ENCODE results near the gene IVL.

IVL gene

DNA sequence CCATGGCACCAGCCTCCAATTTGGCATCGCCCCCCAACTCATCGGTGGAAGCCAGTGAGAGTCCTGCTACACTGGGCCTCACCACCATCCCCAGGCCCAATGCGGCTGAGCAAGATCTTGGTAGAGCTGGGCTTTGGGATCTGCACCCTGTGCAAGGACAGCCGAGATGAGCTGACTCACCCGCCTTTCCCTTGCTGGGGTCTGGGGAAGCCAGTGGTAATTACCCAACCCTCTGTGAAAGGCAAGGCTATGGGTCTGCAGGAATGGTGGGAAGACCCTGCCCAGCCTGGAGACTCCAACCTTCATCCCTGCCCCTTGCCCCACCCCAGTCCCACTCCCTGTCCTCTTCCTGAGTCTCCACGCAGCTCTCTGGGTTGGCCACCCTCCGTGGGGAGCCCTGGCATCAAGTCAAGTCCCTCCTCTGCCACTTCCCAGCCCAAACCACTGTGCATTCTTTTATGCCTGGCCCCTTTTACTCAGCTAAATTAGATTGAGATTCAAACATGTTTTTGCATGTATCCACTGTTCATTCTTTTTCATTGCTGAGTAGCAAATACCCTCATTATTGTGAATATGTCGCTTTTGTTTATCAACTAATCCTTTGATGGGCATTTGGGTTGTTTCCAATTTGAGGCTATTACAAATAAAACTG lies 21.5 kb upstream of the IVL start:
- DNase-seq (ENCODE audit: low read depth in 1 of 2, low spot score in 1 of 2) = no peak

DNA sequence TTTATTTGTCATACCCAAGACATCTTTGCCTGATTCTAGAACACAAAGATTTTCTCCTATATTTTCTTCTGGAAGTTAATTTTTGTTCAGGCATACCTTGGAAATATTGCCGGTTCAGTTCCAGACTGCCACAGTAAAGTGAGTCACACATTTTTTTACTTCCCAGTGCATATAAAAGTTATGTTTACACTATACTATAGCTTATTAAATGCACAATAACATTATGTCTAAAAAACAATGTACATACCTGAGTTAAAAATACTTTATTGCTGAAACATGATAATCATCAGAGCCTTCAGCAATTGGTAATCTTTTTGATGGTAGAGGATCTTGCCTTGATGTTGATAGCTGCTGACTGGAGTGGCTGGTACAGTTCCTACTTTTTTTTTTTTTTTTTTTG lies 20.2 kb upstream of the IVL start:
- no peak for DNase-seq (ENCODE audit: low read depth in 1 of 2, low spot score in 1 of 2)

DNA sequence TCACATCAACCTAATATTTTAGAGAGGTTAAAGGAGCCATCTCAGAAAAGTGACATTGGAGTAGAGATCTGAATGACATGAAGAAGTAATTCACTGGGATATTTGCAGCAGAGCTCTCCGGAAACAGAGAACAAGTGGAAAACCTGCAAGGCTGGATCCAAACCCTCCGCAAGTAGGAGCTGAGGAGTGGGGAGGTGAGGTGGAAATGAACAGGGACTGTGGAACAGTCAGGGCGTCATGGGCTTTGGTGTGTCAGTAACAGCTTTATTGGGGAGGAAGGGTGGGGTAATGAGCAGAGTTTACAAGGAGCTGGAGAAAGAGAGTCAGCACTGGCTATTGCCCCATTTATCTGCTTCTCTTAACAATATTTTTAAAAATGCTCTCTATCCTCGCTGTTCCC lies 9.3 kb upstream of the IVL start:
- no peak for DNase-seq (ENCODE audit: low read depth in 1 of 2, low spot score in 1 of 2)

DNA sequence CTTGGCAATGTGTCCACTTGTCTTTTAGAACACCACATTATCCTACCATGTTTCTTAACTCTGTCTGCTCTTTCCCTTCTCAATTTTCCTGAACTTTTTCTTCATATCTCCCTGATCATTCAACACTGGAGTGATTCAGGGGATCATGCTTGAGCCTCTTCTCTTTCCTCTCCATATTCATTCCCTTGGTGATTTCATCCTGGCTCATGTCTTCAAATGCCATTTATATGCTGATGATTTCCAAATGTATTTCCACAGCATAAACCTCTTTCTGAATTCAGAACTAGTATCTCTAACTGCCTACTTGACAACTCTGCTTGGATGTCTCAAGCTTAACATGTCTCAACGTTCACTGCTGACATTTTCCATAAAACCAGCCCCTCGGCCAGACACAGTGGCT lies 8.5 kb upstream of the IVL start:
- no peak for DNase-seq (ENCODE audit: low read depth in 1 of 2, low spot score in 1 of 2)

DNA sequence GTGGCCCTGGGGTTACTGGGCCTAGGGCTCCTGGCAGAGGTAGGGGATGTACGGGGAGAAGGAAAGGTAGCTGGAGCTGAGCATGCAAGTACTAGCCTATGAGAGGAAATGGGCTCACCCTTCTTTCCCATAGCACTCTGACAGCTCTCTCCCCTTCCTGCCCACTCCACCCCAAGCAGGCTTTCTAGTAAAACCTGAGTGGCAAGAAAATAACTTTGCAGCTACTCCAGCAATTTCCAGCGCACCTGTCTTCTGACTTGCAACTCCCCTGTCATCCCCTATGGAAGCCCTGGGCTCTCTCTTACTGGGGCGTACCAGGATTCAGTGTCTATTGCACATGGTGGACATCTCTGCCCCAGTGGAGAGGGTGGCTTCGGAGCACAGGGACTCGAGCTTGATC lies 6.7 kb upstream of the IVL start:
- DNase-seq (ENCODE audit: low read depth in 1 of 2, low spot score in 1 of 2) = no peak

DNA sequence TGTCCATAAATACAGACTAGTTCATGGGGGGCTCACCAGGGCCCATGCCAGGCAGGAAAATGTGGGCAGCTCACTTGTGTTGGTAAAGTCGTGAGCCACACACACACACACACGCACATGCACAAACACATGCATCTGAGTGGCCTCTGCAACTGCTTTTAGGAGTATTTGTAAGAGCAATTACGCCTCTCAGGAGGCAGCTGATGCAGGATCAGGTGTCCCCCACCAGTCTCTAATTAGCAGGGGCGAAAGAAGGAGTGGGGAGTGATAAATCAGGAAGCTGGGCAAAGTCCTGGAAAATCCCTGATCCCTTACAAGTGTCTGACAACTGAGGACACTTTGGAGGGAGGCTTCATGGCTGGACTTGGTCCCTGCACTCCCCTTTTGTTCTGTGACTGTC lies 5.7 kb upstream of the IVL start:
- DNase-seq (ENCODE audit: low read depth in 1 of 2, low spot score in 1 of 2) = no peak

DNA sequence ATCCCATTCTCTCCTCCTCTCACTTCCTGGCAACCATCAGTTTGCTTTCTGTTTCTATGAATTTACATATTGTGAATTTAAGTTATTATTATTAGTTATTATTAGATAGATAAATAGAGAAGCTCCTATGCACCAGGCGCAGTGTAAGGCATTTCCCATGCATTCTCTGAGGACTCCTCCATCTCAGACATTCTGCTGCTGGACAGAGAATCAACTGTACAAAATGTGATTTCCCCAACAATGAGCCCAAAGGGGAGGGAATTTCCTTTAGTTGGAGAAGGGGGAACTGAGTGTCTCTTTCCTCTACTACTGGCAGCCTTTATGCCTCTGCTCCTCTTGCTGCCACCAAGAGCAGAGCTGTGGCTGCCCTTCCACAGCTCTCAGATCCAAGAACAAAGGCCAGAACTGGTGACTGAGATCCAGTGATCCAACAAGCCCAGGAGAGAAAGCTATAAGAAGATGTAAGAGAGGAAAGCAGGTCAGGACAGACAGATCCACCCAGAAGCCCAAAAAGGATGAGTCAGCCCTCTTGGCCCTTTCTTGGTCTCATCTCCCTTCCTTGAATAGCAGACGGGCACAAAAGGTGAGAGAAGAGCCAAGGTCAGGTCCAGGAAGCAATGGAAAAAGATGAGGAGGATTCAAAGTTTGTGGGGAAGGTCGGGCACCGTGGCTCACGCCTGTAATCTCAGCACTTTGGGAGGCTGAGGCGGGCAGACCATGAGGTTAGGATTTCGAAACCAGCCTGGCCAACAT lies 3.5 kb upstream of the IVL start:
- DNase-seq (ENCODE audit: low read depth in 1 of 2, low spot score in 1 of 2) = no peak

DNA sequence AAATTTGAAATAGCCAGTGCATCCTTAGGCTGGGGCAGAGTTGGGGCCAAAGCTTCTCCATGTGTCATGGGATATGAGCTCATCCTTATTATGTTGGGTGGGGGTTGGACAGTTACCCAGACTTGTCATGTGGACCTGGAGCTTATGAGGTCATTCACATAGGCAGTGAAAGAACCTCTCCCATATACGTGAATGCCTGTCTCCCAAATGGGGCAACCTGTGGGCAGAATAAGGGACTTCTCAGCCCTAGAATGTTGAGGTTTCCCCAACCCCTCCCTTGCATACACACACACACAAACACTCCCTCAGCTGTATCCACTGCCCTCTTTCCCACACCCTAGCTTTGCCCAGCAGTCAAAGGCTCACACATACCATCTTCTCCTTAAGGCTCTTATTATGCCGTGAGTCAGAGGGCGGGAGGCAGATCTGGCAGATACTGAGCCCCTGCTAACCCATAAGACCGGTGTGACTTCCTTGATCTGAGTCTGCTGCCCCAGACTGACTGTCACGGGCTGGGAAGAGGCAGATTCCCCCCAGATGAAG lies 2.3 kb upstream of the IVL start:
- DNase-seq (ENCODE audit: low read depth in 1 of 2, low spot score in 1 of 2) = no peak

DNA sequence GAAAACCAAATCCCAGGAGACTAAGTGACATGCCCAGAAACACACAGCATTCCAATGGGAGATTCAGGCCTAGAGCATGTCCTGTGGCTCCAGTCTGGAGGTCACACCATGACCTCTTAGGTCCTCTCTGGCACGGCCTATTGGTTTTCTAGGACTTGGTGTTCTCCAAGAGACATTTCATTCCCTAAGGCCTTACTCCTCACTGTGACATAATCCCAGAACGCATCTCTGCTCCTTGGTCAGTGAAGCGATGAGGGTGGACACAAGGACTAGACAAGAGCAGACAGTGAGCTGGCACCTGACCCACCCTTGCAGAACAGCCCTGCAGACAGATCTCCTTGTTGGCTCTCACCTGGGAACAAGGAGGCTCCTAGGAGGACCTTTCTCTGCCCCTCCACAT lies 860 bp downstream of the IVL start:
- no peak for DNase-seq (ENCODE audit: low read depth in 1 of 2, low spot score in 1 of 2)

DNA sequence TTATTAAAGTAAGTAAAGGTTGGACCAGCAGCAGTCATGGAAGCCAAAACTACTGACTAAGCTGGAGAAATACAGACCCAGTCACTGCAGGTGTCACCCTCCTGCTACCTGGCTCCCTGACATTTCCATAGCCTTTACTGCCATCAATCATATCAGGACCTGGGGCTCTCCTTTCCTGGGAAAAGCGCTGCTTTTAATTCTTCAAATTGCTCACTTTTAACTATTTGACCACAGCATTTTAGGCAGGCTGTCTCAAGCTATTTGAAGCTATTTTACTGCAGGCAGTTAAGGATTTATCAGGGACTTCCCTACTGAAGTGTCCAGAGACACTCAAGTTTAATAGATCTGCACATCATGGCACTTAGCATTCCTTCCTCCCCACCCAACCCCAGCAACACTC lies 4.1 kb downstream of the IVL start:
- no peak for DNase-seq (ENCODE audit: low read depth in 1 of 2, low spot score in 1 of 2)

DNA sequence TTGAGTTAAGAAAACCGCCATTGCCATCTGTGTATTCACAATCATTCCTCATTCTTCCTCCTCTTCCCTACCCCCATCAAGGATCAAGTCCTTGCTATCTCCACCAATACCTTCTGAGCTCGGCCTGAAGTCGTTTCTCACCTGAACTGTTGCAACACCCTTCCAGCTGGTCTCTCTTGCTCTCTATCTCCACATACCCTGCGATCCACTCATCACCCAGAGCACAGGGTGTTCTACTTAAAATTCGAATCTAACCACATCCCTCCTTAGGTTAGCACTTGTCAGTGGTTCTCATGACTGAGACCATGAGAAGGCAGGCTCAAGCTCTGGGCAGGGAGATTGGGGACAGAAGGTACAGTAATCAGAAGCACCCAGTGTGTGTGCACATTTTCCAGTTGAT lies 4.6 kb downstream of the IVL start:
- no peak for DNase-seq (ENCODE audit: low read depth in 1 of 2, low spot score in 1 of 2)

DNA sequence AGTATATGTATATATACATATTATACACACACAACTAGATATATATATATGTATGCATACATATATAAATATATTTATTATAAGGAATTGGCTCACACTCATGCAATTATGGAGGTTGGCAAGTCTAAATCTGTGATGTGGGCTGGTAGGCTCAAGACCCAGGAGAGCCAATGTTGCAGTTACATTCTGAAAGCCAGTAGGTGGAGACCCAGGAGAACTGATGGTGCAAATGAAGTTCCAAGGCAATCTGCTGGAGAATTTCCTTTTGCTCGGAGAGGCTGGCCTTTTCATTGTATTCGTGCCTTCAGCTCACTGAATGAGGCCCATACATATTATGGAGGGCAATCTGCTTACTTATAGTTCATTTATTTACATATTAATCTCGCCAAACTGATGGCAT lies 9.4 kb downstream of the IVL start:
- DNase-seq (ENCODE audit: low read depth in 1 of 2, low spot score in 1 of 2) = no peak

DNA sequence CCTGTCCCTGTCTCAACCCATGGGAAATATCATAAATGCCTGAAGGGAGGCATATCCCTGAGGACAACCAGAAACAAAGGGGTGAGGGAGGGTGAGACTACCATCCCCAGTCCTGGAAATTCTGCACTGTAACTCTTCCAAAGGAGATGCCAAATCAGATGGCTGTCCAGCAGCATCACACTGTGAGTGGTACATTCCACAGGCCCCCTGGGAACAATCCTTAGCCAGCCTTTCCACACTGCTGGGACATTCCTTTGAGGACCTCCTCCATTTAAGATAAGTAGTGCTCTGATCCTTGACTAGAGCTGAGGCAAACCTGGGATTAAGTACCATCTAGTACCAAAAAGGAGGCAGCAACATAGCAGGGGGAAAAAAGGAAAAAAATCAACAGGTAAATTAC lies 10.7 kb downstream of the IVL start:
- no peak for DNase-seq (ENCODE audit: low read depth in 1 of 2, low spot score in 1 of 2)

DNA sequence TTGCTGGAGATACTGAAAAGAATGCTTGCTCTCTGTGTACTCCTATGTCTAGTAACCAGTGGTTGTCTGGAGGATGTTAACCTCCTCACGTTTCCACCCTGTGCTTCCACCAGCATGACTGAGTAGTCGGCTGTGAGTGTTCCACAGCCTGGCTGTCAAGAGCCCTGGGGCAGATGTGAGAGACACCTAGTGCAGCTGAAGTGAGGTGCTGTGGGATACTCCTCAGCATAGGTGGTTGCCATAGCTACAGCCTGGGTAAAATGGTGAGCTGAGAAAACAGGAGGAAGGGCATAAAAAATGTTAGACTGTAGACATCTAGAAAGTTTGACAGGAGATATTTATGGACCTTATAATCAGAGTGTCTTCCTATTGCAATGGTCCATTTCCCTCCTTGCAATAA lies 15.8 kb downstream of the IVL start:
- DNase-seq (ENCODE audit: low read depth in 1 of 2, low spot score in 1 of 2) = no peak

DNA sequence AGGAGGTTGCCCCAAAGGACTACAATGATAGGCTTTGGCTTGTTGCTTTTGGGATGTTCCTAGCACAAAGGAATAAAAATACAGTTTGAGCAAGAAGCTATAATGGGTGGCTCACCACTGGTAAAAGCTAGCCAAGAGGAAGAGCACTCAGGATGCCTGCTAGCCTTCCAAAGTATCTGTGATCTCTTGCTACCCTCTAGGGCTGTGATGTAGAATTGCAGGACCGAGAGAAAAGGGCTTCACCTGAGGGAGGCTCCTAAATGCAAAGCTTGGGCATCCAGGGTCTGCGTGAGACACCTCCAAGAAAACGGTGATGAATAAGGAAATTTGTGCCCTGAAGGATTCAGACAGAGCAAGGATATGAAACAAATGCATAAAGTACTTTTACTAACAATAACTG lies 17.7 kb downstream of the IVL start:
- DNase-seq (ENCODE audit: low read depth in 1 of 2, low spot score in 1 of 2) = no peak

DNA sequence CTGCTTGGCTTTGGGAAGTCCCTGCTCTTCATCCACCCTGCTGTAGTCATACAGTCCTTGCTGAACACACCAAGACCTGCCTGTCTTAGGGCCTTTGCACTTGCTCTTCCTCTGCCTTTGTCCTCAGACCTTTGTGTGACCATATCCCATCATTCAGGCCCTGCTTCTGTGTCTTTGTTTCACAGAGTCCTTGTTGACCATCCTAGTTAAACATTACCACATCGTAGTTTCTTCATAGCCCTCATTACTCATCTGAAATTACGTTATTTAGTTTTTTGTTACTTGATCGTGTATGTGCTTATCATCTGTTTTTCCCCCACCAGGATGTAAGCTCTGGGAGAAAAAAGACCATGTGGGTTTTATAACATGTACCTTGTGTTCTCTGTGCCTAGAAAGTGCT lies 20.3 kb downstream of the IVL start:
- DNase-seq (ENCODE audit: low read depth in 1 of 2, low spot score in 1 of 2) = no peak

DNA sequence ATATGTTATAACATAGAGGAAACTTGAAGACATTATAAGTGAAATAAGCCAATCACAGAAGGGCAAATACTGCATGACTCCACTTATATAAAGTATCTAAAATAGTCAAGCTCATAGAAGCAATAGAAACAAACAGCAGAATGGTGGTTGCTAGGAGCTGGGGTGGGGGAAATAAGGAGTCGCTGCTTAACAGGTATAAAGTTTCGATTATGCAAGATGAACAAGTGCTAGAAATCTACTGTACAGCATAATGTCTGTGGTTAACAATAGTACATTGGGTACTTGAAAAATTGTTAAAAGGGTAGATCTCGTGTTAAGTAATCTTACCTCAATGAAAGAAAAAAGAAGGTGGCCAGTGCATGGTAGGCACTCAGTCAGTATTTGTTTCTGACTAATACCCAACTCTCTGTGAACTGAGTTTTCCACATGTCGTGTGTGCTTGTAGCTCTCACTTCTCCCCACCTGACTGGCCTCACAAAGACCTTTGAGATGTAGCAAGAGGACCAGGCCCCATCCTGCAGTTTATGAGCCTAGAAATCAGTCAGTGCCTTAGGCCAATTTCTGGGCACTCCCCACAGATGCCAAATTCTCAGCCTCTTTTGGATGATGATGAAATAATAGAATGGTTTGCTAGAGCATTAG lies 23.9 kb downstream of the IVL start:
- no peak for DNase-seq (ENCODE audit: low read depth in 1 of 2, low spot score in 1 of 2)

DNA sequence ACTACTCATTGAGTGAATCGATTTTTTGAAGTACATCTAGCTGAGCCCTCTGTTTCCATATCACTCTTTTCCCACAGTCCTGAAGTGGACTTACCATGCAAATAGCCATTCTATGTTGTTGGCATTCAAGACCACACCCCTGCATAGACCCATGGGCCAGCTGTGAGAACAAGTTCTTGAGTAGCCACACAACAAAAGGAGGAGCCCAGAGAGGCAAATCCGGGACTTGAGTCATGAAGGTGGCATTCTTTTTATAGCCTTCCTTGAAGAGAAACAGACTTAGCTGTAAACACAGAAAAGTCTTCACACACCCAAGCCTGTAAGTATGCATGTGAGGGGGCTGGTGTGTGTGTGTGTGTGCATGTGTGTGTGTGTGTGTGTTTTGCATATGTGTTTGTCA lies 24.9 kb downstream of the IVL start:
- DNase-seq (ENCODE audit: low read depth in 1 of 2, low spot score in 1 of 2) = no peak

DNA sequence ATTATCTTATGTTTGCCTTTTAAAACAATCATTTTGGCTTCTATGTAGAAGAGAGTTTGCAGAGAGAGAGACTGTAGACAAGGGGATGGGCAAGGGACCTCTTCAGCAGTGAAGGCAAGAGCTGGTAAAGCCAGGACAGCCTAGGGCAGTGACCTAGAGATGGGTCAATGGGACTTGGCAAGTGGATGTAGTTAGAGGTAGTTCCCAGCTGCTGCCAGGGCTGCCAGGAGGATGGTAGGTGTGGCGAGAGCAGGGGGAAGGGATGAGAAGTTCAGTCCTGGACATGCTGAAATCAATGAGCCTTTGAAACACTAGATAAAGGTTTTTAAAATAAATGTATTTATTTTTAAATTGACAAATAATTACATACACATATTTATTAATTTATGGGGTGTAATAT lies 32.3 kb downstream of the IVL start:
- no peak for DNase-seq (ENCODE audit: low read depth in 1 of 2, low spot score in 1 of 2)

DNA sequence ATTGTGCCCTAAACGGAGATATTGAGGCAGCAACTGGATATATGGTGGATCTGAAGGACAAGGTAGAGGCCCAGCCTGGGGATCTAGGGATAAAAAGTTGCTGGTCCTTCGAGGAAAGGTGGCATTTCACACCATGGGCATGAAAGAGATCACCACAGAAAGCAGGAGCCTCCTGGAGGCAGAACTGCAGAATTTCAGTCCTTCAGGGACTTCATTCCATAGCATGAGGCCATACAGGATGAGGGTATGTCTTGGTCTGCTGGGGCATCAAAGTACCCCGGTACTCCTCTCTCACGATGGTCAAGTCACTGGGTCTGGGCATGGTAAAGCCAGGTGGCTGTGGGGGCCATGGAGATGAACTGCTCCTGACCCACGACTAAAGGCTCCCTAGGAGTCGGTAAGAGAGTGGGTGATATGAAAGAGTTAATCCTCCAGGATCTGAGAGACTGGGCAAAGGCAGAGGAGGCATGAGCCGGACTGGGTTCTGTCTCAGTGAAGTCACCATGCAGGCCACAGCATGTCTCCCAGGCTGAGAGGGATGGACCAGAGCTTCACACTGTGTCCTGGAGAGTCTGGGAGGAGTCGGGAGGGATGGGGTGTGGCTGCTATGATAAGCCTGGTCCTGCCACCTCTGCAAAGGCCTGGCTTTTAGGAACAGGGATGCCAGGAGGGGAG lies 32.8 kb downstream of the IVL start:
- no peak for DNase-seq (ENCODE audit: low read depth in 1 of 2, low spot score in 1 of 2)

DNA sequence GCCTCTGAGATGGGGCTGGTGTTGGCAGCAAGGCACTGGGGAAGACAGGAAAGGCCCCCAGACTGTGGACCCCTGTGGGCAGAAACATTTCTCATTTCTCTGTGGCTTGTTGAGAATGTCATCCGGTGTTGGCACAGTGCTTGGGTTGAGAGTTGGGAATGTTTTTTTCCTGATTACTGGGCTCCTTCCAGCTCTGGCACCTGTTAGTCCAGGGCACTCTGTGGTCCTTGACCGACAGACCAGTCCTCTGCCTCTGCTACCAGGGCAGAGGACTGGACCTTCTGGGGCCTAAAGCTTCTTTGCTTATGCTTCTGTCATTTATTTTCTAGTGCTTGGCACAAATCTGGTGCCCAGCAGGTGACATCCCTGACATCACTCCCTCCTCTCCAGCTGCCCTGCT lies 33.8 kb downstream of the IVL start:
- no peak for DNase-seq (ENCODE audit: low read depth in 1 of 2, low spot score in 1 of 2)

DNA sequence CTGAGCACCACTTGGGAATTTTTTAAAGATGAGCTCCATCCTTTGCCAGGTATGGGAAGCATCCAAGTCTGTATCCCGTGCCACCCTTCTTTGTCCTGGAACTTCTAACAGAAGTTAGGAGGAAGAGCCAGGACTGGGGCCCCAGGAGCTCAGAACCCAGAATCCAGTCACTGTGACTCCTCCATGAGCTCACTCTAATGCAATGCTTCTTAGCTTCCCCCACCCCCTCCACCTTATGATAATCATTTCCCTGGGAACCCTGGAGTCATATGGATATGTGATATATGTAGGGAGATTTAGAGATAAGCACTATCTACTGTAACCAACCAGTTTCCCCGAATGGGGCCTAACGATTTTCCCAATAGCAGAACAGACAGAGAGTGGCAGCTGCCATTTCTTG lies 37.9 kb downstream of the IVL start:
- DNase-seq (ENCODE audit: low read depth in 1 of 2, low spot score in 1 of 2) = no peak
